ENCODE measurements around the gene RBM34.

DNA sequence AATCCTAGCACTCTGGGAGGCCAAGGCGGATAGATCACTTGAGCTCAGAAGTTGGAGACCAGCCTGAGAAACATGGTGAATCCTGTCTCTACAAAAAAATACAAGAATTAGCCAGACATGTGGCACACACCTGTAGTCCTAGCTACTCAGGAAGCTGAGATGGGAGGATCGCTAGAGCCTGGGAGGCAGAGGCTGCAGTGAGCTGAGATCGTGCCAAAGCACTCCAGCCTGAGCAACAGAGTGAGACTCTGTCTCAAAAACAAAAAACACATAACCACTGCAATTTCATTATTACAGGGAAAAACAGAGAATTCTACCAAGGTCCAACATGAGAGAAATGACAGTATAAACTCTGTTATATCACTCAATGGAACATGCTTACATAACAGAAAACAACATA is 28.0 kb downstream of the RBM34 start:
- TF ChIP-seq TARDBP (IDR thresholded peaks at IDR 0.05) (no peak), BHLHE40 (IDR thresholded peaks at IDR 0.05; ENCODE audit: borderline replicate concordance) (no peak), ELF4 (IDR thresholded peaks at IDR 0.05) (no peak), ZNF384 (IDR thresholded peaks at IDR 0.05) (no peak)
